ENCODE data around the gene SYNCRIP. TPM values are rescaled to one million over a fixed set of nuclear protein-coding genes. Genes with fewer than 3 reads are reported as not detected.
"Not testable (repeated sequence)": the region's sequence is repeated elsewhere in the genome, so short reads cannot be mapped to it uniquely, and the experiment has no call there.

The SYNCRIP gene
- total RNA-seq, 1 donor from 2014 or later, result 93.7 TPM

GRCh38 chr6:85684133-85684808, 41.6 kb upstream of the SYNCRIP start:
- H3K36me3 Mint-ChIP-seq (ENCODE audit: unreplicated experiment), result no peaks in the 10 kb centered on the region
- no peak for DNase-seq (ENCODE audit: extremely low spot score, unreplicated experiment)
- no peak for TF ChIP-seq CTCF (IDR thresholded peaks at IDR 0.05)

DNA sequence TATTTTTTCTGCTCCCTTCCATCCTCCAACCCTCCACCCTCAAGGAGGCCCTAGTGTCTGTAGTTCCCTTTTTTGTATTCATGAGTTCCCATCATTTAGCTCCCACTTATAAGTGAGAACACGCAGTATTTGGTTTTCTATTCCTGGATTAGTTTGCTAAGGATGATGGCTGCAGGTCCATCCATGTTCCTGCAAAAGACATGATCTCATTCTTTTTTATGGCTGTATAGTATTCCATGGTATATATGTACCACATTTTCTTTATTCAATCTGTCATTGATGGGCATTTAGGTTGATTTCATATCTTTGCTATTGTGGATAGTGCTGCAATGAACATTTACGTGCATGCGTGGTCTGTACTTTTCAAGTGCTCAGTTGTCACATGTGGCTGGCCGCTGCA, 39.2 kb upstream of the SYNCRIP start:
- not testable (repeated sequence) for H3K4me3 Mint-ChIP-seq (ENCODE audit: unreplicated experiment); H3K27ac Mint-ChIP-seq (ENCODE audit: unreplicated experiment)

More at GRCh38 chr6:85684133-85684808, 41.6 kb upstream of the SYNCRIP start:
- H3K4me1 Mint-ChIP-seq (ENCODE audit: unreplicated experiment), result peaks cover 12% of the 10 kb centered on the region
- H3K27ac Mint-ChIP-seq (ENCODE audit: unreplicated experiment), result no peak overlapping the region
- H3K9me3 Mint-ChIP-seq (ENCODE audit: unreplicated experiment), result no peaks in the 10 kb centered on the region
- H3K27me3 Mint-ChIP-seq (ENCODE audit: unreplicated experiment), result no peaks in the 10 kb centered on the region
- H3K4me3 Mint-ChIP-seq (ENCODE audit: unreplicated experiment), result no peak overlapping the region

DNA sequence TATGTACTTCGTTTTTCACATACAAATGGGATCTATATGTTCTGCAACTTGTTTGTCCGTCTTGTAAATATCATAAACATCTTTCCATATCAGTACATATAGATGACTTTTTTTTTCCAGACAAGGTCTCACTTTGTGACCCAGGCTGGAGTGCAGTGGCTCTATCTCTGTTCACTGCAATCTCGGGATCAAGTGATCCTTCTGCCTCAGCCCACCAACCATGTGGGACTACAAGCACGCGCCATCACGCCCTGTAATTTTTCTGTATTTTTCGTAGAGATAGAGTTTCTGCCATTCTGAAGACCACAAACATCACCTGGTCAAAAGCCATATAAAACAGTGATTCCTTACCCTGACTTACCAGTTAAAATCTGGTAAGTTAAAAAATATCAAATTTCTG, 37.7 kb upstream of the SYNCRIP start:
- DNase-seq (ENCODE audit: extremely low spot score, unreplicated experiment), result no peak
- no peaks in the 10 kb centered on the region for H3K9me3 Mint-ChIP-seq (ENCODE audit: unreplicated experiment)
- peaks cover 26% of the 10 kb centered on the region for H3K36me3 Mint-ChIP-seq (ENCODE audit: unreplicated experiment)
- H3K4me1 Mint-ChIP-seq (ENCODE audit: unreplicated experiment), result peaks cover 28% of the 10 kb centered on the region
- peak overlapping the region; percentile 84 for H3K27ac Mint-ChIP-seq (ENCODE audit: unreplicated experiment)
- H3K4me3 Mint-ChIP-seq (ENCODE audit: unreplicated experiment), result peak overlapping the region; percentile 95
- H3K27me3 Mint-ChIP-seq (ENCODE audit: unreplicated experiment), result no peaks in the 10 kb centered on the region
- no peak for TF ChIP-seq CTCF (IDR thresholded peaks at IDR 0.05)

More for the DNA sequence above, 39.2 kb upstream of the SYNCRIP start:
- Mint-ChIP-seq H3K4me1 (ENCODE audit: unreplicated experiment) (peaks cover 14% of the 10 kb centered on the region), H3K36me3 (ENCODE audit: unreplicated experiment) (peaks cover 12% of the 10 kb centered on the region)
- not testable (repeated sequence) for H3K9me3 Mint-ChIP-seq (ENCODE audit: unreplicated experiment); DNase-seq (ENCODE audit: extremely low spot score, unreplicated experiment); H3K27me3 Mint-ChIP-seq (ENCODE audit: unreplicated experiment)

- Mint-ChIP-seq H3K9me3 (ENCODE audit: unreplicated experiment) (no peaks in the 10 kb centered on the region), H3K4me1 (ENCODE audit: unreplicated experiment) (peaks cover 34% of the 10 kb centered on the region), H3K27me3 (ENCODE audit: unreplicated experiment) (no peaks in the 10 kb centered on the region), H3K4me3 (ENCODE audit: unreplicated experiment) (peak overlapping the region; percentile 95), H3K36me3 (ENCODE audit: unreplicated experiment) (peaks cover 28% of the 10 kb centered on the region), H3K27ac (ENCODE audit: unreplicated experiment) (peak overlapping the region; percentile 84)
- no peak for DNase-seq (ENCODE audit: extremely low spot score, unreplicated experiment)
- TF ChIP-seq CTCF (IDR thresholded peaks at IDR 0.05), result no peak
Observed at GRCh38 chr6:85679445-85680123, 36.9 kb upstream of the SYNCRIP start.

- Mint-ChIP-seq H3K4me1 (ENCODE audit: unreplicated experiment) (peaks cover 41% of the 10 kb centered on the region), H3K4me3 (ENCODE audit: unreplicated experiment) (peak overlapping the region; percentile 95), H3K36me3 (ENCODE audit: unreplicated experiment) (peaks cover 33% of the 10 kb centered on the region), H3K27me3 (ENCODE audit: unreplicated experiment) (no peaks in the 10 kb centered on the region), H3K9me3 (ENCODE audit: unreplicated experiment) (no peaks in the 10 kb centered on the region), H3K27ac (ENCODE audit: unreplicated experiment) (peak overlapping the region; percentile 96)
- TF ChIP-seq CTCF (IDR thresholded peaks at IDR 0.05), result no peak
- peak; percentile 99 for DNase-seq (ENCODE audit: extremely low spot score, unreplicated experiment)
Observed at GRCh38 chr6:85678602-85679444, 36.1 kb upstream of the SYNCRIP start.

All from osteocyte (in vitro differentiated cells).